SU-DHL-6 (cell line): ENCODE results near the gene SURF2.

Experiments used
- CTCF ChIP-seq: fragments of 200-600 bp; sonication (generic); IDR thresholded peaks from one replicate; pipeline ENCODE4 v1.5.1; 2017; ENCODE audit warnings: antibody characterized with exemption, mild to moderate bottlenecking, low read length, moderate library complexity; ENCODE audit not compliant: insufficient read depth, poor library complexity, severe bottlenecking
- EZH2phosphoT487 ChIP-seq: fragments of 200-600 bp; sonication (generic), shearing (Covaris generic); conservative IDR thresholded peaks from 2 replicates; pipeline ENCODE4 v1.6.1; 2018; ENCODE audit warnings: mild to moderate bottlenecking, antibody characterized with exemption, low read length, moderate library complexity, mixed read lengths

- no peak for TF ChIP-seq CTCF
- TF ChIP-seq EZH2phosphoT487: no peak
These were observed 38.4 kb downstream of the SURF2 start for GRCh38 chr9:133394687-133395271.
